Hematopoietic multipotent progenitor cell treated with erythropoietin and hydrocortisone succinate and interleukin-3 and kit ligand, for 15 days (in vitro differentiated cells): ENCODE results near the gene CSGALNACT2.
"Not testable (repeated sequence)": the region's sequence is repeated elsewhere in the genome, so short reads cannot be mapped to it uniquely, and the experiment has no call there.

Source experiments
- DNase-seq: peaks from one replicate; pipeline ENCODE4 v3.0.0-alpha.2; 2015; ENCODE audit warnings: low spot score

The CSGALNACT2 gene, protein sequence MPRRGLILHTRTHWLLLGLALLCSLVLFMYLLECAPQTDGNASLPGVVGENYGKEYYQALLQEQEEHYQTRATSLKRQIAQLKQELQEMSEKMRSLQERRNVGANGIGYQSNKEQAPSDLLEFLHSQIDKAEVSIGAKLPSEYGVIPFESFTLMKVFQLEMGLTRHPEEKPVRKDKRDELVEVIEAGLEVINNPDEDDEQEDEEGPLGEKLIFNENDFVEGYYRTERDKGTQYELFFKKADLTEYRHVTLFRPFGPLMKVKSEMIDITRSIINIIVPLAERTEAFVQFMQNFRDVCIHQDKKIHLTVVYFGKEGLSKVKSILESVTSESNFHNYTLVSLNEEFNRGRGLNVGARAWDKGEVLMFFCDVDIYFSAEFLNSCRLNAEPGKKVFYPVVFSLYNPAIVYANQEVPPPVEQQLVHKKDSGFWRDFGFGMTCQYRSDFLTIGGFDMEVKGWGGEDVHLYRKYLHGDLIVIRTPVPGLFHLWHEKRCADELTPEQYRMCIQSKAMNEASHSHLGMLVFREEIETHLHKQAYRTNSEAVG

DNA sequence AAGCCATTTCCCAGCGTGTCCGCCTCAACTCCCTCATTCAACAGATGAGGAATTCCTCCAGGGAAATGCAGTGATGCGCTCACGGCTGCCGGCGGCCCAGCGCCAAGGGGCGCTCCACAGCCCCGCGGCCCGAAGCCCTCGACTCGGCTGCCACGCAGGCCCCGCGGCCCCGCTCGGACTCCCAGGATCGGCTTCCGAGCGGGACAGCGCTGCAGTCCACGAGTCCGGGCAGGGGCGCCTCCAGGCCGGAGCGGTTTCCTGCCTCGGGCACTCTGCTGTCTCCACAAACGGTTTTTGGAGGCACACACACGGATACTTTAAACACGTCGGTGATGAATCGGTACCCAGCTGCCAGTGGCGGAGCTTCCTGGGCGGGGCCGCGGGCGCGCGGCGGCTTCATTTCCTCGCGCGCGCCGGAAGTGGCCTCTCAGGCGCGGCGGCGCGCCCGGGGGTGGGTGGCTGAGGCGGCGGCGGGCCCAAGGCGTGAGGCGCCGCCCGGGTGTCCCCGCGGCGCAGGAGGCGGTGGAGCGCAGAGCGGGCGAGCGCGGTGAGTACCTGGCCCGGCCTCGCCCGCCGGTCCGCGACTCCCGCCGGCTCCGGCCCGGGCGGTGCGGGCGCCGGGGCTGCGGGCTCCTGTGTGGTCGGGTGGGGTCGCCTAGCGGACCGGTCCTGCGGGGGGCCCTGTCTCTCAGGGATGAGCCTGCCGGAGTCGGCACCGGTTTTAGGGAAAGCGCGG, at the start of gene CSGALNACT2:
Gene CSGALNACT2 (plus strand): TSS at position 425 of the 736 bp plus-strand sequence. CDS start 16,705 bp downstream, outside the sequence.
- peak; percentile 80 for DNase-seq

DNA sequence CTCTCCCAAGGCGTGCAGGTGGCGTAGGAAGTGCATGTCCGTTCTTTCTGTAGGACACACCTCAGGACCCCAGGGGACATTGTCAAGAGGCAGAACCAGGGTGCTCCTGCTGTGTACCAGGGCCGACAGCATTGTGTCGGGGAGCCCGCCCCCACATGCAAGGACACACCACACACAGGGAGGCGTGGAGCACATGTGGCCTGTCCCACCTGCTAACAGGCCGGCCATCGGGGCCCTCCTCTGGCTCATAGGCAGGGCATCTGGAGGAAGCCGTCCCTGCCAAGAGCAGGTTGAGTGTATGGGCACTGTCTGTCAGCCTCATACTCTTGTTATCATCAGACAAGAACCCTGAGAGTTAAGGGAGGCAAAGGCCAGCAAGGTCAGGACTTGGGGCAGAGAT, 48.7 kb upstream of the CSGALNACT2 start:
- no peak for DNase-seq

DNA sequence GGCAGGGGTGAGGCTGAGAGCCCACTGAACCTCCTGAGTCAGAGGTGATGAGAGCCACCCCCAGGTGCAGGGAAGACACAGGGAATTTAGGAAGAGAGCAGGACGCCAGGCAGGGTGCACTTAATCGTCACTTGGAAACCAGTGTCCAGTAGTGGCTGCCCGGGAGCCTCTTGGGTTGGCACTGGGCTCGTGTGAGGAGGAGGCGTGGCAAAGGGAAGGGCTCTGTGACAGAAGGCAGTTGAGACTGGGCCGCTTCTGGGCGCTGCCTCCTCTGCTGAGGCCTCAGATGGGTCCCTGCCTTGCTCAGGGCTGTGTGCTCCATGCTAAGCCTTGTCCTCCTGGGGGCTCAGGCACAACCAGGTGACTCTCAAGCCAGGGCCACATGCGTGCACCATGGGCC, 48.1 kb upstream of the CSGALNACT2 start:
- DNase-seq, result no peak

DNA sequence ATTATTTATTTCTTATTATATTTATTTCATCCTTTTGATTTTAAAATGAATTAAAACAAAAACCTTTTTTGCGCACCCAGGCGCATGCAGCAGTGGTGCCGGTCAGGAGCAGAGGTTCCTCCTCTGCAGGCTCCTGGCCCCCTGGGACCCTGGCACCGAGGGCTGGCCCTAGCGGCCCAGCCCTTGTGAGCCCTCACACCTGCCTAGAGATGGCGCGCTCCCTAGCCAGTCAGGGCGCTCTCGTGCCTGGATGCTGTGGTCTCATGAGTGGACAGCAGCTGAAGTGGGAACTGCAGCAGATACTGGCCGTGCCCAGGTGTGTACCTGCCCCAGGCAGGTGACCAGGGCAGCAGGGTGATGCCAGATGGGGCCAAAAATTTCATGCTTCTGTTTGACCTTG, 47.6 kb upstream of the CSGALNACT2 start:
- DNase-seq, result no peak

DNA sequence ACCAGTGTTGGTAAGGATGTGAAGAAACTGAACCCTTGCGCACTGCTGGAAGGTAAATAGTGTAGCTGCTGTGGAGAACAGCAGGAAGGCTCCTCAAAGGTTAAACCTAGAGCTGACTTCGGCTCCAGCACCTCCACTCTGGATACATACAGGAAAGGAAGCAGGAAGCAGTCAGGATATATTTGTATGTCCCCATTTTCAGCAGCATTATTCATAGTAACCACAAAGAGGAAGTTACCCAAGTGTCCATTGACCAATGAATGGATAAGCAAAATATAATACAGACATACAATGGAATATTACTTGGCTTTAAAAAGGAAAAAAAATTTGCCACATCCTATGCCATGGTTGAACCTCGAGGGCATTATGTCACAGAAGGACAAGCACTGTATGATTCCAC, 46.4 kb upstream of the CSGALNACT2 start:
- no peak for DNase-seq

DNA sequence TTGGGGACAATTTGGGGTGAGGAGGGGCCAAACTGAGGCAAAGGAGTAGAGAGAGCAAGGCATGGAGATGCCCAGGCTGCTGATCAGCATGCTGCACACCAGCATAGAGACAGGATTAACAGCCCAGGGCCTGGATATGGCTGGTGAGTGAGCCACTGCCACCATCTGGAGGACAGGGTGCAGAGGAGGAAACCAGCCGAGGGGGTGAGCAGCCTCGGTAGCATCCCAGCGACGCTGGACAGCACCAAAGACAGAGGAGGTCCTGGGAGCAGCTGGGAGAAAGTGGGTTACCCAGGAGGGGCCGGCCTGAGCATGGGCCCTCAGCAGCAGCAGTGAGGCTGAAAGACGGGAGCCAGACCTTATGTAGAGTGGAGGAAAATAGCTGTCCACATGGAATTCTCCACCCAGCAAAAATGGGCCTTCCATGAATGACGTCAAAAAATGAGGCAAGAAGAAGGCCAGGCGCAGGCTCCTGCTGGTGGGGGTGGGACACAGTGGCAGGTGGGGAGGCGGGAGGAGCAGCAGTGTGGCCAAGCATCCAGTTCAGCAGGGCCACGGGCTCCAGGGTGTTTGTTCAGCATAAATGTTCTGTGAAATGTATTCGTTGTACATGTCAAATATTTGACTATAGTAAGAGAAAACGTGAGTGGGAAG, 44.7 kb upstream of the CSGALNACT2 start:
- no peak for DNase-seq

DNA sequence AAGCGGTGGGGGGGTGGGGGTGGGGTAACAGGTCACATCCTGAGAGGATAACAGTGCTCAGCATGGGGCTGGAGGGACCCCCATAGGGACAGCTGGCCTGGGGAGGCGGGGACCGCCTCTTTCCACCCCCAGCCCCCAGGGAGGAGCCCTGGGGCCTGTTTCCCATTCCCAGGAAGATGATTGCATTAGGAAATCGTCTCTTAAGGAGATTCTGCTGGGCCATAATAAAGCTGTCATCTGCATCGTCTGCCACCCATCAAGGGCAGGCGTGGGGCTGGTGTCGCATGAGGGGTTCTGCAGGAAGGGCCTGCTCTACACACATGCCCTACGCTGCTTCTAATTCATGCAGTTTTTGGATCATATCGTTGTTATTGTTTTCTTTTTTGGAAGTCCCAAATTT, 44.2 kb upstream of the CSGALNACT2 start:
- DNase-seq, result no peak

DNA sequence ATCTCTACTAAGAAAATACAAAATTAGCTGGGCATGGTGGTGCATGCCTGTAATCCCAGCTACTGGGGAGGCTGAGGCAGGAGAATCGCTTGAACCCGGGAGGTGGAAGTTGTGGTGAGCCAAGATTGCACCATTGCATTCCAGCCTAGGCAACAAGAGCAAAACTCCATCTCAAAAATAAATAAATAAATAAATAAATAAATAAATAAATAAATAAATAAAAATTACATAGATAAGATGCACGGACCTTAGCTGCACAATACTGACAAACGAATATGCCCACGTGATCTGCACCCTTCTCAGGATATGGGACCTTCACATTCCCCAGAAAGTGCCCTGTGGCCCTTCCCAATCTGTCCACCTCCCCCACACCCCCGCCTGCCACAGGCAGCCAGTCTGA, 38.9 kb upstream of the CSGALNACT2 start:
- DNase-seq, result not testable (repeated sequence)

DNA sequence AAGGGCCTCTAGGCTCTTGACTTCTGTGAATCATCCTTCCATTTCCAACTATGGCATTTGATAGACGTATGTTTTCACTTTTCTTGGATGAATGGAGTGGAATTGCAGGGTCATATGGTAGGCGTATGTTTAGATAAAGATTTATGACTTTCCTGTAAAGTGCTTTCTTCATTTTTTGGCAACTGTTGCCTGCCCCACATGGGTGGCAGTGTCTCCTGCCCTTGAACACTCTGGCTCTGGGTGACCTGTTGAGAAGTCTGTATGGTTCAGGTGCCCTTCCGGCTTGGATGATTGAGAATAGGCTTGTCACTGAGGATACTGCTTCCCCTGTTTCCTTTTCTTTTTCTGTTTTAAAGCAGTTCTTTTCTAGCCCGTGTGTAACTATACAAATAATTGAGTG, 38.3 kb upstream of the CSGALNACT2 start:
- no peak for DNase-seq

DNA sequence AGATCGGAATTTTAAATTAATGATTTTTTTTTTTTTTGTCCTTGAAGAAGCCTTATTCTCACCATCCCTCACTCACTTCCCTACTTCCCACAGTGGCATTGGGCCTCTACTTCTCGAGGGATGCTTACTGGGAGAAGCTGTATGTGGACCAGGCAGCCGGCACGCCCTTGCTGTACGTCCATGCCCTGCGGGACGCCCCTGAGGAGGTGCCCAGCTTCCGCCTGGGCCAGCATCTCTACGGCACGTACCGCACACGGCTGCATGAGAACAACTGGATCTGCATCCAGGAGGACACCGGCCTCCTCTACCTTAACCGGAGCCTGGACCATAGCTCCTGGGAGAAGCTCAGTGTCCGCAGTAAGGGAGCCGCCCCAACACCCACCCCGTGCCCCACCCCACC, 37.9 kb upstream of the CSGALNACT2 start:
- DNase-seq, result no peak

DNA sequence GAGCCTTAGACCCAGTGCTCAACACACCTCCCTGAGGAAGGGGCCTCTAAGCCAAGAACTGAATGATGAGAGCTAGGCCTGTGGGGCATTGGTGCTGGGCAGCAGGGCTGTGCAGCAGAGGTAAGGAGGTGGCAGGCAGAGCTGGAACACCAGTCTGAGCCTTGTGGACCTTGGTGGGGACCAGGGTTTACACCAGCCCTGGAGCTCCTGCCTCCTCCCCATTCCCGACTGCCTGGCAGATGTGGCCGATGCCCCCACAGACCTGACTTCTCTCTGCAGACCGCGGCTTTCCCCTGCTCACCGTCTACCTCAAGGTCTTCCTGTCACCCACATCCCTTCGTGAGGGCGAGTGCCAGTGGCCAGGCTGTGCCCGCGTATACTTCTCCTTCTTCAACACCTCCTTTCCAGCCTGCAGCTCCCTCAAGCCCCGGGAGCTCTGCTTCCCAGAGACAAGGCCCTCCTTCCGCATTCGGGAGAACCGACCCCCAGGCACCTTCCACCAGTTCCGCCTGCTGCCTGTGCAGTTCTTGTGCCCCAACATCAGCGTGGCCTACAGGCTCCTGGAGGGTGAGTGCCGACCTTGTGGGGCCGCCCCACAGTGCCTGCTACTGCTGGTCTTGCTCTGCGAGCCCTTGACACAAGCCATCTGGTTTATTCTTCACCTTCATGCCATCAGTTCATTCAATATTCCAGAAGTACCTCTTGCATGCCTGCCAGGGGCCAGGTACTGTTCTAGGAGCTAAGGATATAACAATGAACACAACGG, 36.0 kb upstream of the CSGALNACT2 start:
- DNase-seq, result no peak

DNA sequence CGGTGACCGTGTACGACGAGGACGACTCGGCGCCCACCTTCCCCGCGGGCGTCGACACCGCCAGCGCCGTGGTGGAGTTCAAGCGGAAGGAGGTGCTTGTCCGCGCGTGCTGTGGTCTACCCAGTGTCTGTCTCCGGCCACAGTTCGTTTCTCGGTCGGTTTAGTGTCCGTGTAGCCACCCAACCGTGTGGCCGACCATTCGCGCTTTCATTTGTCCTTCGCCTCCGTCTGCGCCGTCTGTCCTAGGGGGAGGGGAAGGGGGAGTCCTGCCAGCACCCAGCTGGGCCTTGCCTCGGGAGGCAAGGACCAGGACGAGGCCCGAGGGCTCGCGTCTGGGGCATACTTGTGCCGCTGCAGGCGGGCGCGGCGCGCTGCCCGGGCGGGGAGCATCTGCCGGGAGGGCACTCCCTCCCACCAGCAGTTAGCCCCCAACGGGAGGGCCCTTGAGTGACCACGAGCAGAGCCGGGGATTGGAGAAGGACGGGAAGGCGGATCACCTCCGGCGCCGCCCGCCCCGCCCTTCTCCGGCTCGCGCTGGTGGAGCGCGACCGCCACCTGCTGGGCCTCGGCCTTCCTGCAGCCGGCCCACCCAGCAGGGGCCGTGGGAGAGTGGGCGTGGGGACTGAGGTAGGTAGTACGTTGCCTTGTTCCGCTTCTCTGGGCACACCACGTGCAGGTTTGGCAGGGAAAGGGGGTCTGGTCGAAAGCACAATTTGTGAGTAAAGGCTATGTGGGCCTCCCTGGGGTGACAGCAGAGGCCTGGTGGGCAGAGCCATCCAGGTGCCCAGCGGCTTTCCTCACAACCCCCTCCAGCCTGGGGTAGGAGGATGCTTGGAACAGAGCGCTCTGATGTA, 32.9 kb upstream of the CSGALNACT2 start:
- peak; percentile 48 for DNase-seq

DNA sequence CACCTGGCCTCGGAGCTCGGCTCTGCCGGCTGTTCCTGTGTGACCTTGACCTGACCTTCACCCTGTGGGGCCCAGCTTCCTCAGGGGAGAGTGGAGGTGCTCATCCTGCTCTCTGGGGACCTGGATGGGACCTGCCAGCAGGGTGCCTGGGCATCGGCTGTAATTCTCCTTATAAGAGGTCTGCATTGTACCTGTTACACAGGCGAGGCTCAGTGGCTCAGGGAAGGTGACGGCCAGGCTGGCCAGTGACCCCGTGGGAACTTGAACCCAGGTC, 32.4 kb upstream of the CSGALNACT2 start:
- DNase-seq, result no peak

DNA sequence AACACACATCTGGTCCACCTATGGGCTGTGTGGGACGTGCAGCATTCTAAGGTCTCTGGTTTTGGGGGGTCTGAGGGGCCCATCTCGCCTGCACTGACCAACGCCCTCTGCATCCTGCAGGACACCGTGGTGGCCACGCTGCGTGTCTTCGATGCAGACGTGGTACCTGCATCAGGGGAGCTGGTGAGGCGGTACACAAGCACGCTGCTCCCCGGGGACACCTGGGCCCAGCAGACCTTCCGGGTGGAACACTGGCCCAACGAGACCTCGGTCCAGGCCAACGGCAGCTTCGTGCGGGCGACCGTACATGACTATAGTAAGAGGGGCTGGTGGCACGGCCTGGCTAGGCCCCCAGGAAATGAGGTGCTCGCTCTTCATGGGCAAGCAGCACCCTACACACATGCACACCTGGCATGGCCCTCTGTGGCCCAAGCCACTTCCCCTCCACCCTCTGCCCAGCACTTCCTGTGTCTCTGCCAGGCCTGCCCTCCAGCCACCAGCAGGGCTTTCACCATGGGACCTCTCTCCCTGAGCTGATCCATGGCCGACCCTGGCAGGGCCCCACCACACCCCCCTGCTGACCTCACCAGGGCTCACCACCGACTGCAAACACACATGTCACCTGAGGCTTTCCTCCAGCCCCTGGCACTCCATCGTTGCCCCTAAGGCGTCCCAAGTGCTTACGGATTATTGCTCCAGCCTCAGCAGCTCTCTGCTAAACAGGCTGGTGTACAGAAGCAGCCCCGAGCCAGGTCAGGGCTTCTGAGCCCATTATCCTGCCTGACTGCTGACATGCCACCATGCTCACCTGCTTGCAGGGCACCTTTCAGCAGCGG, 31.8 kb upstream of the CSGALNACT2 start:
- DNase-seq, result no peak

DNA sequence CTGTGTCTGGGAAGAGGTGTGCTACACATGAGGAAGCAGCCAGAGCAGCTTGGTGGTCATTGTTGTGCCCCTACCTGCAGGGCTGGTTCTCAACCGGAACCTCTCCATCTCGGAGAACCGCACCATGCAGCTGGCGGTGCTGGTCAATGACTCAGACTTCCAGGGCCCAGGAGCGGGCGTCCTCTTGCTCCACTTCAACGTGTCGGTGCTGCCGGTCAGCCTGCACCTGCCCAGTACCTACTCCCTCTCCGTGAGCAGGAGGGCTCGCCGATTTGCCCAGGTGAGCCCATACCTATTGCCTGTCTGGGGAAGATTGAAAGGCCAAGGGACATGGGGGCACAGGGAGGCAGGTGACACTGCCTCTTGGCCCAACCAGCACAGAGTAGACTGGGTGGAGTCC, 29.3 kb upstream of the CSGALNACT2 start:
- no peak for DNase-seq

DNA sequence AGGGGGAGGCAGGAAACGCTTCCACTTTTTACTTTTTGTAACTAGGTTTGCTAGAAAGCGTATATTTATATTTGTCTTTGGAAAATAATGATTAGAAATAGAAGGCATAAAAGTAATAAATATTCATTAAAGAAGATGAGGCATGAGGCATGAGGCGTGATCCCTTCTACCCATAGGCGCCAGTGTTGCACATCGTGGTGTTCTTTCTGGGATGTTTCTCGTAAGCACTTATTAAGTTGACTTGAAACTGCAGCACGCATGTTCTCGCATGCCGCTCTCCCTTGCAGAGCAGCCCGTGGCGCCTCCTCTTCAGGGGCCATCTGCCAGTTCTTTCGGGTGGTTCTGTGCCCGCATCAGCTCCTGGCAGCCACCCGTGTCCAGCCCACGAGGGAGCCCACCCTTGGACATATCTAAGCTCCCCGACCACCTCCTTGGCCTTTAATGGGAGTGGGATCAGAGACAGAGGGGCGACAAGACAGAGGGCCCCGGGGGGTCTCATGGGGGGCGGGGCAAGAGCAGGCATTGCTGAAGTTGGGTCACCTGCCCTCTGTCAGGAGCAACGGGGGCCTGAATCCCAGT, 28.5 kb upstream of the CSGALNACT2 start:
- DNase-seq, result no peak

DNA sequence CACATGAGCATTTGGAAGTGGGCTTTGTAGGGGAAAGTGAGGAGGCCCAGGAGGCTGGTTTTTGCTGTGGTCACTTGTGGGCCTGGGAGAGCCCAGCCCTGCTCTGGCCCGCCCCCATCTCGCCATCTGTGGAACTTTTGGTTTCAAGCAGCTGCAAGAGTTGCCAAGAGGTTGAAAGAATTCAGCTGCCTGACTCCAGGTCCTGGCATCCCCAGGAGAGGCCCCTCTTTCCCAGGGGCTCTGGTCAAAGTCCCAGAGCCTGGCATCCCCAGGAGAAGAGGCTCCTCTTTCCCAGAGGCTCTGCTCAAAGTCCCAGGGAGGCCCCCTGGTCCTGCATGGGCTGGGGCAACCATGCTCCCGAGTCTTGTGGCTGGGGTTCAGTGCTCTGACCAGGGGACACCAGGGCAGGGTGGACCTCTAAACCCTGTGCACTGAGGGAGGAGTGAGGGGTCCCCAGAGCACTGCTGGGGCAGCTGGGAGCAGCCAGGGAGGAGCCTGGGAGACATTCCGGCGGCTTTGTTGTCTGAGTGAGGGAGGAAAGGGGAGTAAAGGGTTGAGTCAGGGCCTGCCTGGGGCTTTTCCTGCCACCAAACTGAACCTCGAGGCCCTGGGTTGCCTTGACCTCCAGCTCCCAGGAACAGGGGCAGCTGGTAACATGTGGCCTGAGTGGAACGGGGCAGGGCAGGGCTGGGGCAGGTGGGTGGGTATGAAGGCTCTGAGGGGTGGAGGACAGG, 27.7 kb upstream of the CSGALNACT2 start:
- DNase-seq, result no peak

DNA sequence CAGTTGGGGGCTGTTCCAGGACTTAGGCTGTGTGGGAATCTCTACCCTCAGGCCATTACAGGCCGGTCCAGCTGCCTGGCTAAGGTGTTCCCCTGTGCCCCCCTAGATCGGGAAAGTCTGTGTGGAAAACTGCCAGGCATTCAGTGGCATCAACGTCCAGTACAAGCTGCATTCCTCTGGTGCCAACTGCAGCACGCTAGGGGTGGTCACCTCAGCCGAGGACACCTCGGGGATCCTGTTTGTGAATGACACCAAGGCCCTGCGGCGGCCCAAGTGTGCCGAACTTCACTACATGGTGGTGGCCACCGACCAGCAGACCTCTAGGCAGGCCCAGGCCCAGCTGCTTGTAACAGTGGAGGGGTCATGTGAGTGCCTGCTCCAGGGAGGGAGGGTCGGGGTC, 27.1 kb upstream of the CSGALNACT2 start:
- DNase-seq, result no peak

DNA sequence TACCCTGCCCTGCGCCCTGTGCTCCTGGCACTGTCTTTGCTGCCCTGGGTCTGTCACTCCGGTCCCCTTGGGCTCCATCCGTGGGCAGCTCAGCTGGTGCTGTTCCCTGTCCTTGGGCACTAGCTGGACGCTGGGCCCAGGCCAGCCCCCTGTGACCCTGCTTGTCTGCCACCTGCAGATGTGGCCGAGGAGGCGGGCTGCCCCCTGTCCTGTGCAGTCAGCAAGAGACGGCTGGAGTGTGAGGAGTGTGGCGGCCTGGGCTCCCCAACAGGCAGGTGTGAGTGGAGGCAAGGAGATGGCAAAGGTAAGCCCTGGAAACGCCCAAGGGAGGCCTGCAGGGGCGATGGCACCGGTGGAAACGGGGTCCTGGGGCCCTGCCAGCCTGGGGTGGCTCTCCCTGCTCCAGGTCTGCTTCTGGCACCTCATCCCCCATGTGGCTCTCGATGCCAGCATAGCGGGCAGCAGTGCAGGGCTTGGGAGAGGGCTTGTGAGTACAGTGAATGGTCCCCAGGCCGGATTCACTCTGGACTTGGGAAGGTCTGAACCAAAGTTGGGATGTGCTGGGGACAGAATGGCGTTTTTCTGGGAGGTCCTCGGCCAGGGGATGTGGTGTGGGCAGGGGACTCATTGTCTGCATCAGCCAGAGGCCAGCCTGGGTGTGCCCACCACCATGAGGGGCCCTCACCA, 26.2 kb upstream of the CSGALNACT2 start:
- no peak for DNase-seq
